Stomach (tissue), 4 donors: ENCODE measurements around the gene SCG2.

Experiments used
- POLR2A ChIP-seq, 4 donors: fragments of 450-650 bp; IDR thresholded peaks; one replicate each; pipeline ENCODE4 v1.6.1; 2016; ENCODE audit warnings: antibody characterized with exemption in 4 of 4, control low read depth in 2 of 4, mild to moderate bottlenecking in 1 of 4, moderate library complexity in 1 of 4
- POLR2AphosphoS5 ChIP-seq, 3 donors: sonication (generic); formaldehyde crosslinking; IDR thresholded peaks; one replicate each; pipeline ENCODE4 v1.6.1; 2016; ENCODE audit warnings: antibody characterized with exemption in 3 of 3
- TF ChIP-seq, protein P1 (sequence below), 7 experiments: fragments of 450-650 bp in 4 of 7; fragments of 200-600 bp in 3 of 7; sonication (generic) in 3 of 7; IDR thresholded peaks; one replicate each; pipeline ENCODE4 v1.5.1; 2016 to 2019; ENCODE audit warnings: antibody characterized with exemption in 7 of 7, control low read depth in 2 of 7, mild to moderate bottlenecking in 1 of 7

DNA sequence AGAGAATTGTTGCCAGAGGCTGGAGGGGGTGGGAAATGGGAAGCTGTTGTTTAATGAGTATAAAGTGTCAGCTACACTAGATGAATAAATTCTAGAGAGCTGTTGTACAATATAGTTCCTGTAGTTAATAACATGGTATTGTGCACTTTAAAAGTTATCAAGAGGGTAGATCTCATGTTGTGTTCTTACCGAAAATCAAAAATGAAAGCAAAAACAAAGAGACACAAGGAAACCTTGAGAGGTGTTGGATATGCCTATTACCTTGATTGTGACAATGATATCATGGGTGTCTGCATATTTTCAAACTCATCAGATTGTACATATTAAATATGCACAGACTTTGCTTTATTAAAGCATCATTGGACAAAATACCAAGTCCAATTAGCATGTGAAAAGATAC, 43.2 kb downstream of the SCG2 start:
- TF ChIP-seq, protein P1, sequence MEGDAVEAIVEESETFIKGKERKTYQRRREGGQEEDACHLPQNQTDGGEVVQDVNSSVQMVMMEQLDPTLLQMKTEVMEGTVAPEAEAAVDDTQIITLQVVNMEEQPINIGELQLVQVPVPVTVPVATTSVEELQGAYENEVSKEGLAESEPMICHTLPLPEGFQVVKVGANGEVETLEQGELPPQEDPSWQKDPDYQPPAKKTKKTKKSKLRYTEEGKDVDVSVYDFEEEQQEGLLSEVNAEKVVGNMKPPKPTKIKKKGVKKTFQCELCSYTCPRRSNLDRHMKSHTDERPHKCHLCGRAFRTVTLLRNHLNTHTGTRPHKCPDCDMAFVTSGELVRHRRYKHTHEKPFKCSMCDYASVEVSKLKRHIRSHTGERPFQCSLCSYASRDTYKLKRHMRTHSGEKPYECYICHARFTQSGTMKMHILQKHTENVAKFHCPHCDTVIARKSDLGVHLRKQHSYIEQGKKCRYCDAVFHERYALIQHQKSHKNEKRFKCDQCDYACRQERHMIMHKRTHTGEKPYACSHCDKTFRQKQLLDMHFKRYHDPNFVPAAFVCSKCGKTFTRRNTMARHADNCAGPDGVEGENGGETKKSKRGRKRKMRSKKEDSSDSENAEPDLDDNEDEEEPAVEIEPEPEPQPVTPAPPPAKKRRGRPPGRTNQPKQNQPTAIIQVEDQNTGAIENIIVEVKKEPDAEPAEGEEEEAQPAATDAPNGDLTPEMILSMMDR (IDR thresholded peaks at IDR 0.05): no peak
- TF ChIP-seq POLR2A (IDR thresholded peaks at IDR 0.05) (no peak), POLR2AphosphoS5 (IDR thresholded peaks at IDR 0.05) (no peak)
